HG02571 (cell line): ENCODE measurements around the gene IGSF9.
"Not testable (repeated sequence)": the region's sequence is repeated elsewhere in the genome, so short reads cannot be mapped to it uniquely, and the experiment has no call there.

Experiments used
- ATAC-seq: cut with Tn5 transposase; IDR thresholded peaks from one replicate; pipeline ENCODE4 v1.9.1; 2021; ENCODE audit warnings: mild to moderate bottlenecking, moderate library complexity; ENCODE audit not compliant: unreplicated experiment

The IGSF9 gene

GRCh38 chr1:159922511-159923202 lies 22.8 kb downstream of the IGSF9 start:
- ATAC-seq: no peak

DNA sequence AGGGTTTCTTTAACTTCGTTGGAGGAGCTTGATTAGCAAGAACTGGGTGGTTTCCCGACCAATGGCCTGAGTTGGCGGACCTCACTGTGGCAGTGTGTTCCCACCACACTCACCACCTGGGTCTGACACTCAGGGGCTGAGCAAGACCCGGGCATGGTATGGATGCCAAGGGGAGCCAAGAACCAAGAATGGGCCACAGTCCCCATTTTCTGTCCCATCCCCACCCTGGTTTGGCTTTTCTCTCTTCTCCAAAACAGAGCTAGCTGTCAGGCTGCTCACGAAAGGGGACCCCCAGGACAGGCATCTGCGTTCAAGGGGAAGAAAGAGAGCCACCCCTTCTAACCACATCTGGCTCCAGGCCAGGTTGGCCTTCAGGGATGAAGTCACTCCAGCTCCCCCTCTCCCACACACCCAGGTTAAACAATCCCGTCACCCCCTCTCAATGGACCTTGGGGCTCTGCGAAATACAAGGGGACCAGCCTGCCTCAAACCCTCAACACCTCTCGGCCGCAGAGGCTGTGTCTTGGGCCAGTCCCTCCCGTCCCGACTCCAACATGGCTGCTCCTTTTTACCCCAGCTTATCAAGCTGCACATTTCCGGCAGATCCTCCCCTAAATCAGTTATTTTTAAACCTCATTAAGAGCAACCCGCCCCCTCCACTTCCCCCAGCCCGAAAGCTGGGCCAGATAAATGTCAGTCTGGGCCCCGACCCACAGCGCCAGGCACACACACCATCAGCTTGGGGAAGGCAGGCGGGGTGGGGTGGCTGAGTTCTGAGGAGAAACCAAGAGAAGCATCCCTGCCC lies 23.5 kb downstream of the IGSF9 start:
- no peak for ATAC-seq

DNA sequence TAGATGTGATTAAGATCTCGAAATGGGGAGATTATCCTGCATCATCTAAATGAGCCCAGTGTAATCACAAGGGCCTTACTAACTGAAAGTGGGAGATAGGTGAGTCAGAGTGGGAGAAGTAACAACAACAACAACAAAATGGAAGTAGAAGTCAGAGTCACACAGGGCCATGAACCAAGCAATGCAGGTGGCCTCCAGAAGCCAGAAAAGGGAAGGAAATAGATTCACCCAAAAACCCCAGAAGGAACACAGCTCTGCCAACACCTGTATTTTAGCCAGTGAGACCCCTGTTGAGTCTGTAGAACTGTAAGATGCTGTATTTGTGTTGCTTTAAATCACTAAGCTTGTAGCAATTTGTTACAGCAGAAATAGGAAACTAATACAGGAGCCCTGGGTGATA lies 24.2 kb downstream of the IGSF9 start:
- ATAC-seq: peak; percentile 20

DNA sequence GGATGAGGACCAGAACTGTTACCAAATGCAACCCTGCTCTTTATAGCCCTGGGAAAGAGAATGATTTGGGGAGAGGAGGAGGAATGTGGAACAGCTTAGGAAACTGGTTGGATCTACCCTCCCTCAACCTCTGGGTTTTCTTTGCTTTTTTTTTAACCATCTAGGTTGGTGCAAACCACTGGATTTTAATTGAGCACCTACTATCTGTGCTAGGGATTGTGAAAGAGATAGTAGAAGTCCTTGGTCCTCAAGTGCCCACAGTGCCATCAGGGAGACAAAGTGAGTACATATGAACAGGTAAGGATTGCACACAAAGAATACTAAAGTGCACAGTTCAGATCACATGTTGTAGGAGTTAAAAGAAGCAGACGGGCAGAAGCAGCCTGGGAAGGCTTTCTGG lies 24.8 kb downstream of the IGSF9 start:
- no peak for ATAC-seq

- ATAC-seq: no peak
These were observed 25.2 kb downstream of the IGSF9 start for GRCh38 chr1:159920202-159920601.

DNA sequence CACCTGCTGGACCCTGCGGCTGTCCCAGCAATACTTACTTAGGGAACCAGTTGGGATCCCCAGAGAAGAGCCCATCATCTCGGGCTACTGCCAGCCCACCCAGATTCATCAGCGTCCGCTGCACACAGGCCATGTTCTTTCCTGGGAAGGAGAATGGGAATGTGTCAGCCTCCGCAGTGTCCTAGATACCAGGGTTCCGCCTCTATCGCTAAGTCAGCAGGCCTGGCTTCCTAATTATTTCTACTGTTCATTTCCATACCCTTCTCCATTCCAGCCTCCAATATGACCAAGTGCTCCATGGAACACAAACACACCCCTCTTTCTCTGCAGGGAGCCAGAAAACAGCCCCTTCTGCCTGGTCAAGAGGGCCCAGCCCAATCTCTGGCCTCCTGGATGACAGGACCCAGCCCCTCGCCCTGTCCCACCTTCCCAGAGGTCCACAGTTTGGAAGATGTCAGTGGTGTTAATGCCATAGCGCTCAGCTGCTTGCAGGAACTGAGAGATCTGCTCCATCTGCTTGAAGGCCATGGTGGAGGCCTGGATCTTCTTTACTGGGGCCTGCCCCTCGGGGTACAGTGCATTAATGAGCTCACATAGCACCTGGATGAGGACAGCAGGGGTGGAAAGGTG lies 26.1 kb downstream of the IGSF9 start:
- no peak for ATAC-seq

DNA sequence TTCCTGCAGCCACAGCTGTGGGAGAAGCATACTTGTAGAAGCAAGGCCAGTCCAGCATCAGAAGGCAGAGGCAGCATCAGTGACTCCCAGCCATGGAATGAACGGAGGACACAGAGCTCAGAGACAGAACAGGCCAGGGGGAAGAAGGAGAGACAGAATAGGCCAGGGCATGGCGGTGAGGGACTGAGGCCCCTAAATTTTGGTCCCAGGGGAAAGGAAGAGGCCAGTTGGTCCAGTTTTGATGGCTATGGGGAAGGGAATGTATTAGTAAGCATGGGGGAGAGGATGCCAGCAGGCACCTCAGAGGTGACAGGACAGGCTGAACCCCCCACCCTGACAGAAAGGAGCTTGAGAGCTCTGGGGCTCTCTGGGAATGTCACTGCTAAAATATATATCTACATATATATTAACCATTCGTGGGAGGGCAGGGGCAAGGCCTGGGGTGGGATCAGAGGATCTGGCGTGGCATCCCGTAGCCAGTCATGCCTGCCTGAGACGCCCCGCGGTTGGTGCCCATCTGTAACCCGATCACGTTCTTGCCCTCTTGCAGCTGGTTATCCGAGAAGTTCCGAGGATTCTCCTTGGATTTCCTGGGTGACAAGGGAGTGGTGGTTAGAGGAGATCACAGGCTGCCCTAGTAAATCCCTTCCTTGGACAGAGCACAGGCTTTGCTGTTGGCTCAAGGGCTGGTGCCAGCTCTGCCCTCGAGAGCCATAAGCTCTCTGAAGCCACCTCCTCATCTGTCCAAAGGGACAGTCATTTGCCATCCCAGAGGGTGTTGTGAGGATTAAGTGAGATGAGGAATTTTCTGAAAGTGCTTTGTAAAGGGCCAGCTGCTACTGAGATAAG lies 26.8 kb downstream of the IGSF9 start:
- no peak for ATAC-seq

DNA sequence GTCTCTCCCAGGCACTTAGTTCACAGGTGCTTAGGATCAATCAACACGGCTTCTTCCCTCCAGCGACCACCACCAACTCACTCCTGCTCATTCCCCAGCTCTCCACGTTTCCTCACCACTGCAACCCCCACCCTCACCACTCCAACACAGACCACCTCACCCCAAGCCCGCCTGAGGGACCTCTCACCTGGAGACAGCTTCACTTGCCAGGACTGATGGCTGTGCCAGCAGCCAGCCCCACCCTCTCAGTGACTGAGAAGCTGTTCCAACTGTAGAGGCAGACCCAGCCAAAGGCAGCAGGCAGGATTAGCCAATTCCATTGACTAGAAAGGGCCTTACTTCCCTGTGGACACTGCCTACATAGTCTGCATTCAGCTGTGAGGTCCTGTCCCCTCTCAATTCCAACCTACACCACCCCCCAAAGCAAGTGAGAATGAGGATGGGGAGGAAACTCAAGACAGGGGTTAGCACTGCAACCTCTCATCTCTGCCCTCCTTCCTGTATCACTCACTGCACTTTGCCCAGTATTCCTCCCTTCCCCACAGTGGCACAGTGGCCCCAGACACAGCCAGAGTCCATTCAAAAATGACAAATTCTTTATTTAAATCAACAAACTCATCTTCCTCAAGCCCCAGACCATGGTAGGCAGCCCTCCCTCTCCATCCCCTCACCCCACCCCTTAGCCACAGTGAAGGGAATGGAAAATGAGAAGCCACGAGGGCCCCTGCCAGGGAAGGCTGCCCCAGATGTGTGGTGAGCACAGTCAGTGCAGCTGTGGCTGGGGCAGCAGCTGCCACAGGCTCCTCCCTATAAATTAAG lies 27.7 kb downstream of the IGSF9 start:
- no peak for ATAC-seq

GRCh38 chr1:159916242-159917051 lies 29.0 kb downstream of the IGSF9 start:
- no peak for ATAC-seq

- ATAC-seq: no peak
These were observed 29.7 kb downstream of the IGSF9 start for GRCh38 chr1:159915571-159916241.

GRCh38 chr1:159914252-159915018 lies 31.0 kb downstream of the IGSF9 start:
- ATAC-seq: no peak

DNA sequence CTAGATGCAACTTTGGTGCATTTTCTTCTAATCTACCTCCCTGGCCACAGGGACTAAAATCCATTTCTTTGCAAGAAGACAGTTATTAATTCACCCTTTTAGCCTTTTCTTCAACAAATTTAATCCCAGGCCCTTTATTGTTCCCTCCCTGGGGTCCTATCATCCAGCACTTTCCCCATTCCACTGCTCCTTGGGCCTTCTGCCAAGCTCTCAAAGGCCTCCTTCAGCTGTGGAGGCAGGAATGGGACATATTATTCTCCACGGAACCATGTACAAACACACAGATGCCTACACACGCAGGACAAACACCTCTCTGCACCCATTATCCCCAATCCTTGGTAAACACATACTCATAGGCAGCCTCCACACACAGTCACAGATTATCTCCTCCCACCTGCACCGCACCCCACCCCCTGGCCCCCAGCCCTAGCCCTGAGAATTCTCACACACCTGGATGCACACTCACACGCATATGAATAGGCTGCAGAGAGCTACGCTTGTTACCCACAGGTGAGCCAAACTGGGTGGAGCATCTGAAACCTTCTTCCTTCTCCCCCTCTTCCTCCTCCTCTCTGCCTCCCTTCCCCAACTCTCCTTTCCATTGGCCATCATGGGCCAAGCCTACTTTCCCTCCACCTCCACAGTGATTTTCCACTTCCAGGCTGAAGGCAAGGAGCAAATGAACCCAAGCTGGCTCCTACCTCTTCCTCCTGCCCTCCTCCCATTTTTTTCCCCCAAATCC lies 31.8 kb downstream of the IGSF9 start:
- no peak for ATAC-seq

DNA sequence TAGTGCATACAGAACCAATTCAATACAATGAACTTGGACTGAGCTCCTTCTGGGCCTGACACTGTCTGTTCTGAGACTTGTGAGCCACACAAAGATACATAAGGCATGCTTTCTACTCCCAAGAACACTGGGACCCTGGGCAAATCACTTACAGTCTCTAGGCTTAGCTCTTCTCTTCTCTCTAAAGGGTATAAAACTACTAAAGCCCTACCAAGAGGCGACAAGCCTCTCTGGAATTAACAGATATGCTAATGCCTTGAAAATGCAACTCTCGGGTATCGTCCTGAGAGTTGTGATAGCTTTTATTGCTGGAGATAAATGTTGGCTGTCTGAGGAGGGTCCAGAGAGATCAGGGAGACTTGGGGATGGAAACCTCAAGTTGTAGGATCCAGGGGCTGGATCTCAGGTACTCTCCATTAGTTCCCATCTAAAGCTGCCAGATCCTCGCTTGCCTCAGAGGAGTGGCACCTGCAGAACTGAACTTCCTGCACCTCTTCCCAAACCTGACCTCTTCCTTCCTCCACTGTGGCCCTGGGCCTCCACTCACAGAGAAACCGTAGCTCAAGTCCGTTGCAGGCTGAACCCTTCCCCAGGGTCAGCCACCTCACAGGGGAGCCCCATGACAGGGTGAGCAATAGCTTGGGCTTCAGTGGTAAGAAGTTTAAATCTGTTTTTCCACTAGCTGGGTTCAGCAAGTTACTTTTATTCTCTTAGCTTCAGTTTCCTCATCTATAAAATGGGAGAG lies 33.9 kb downstream of the IGSF9 start:
- ATAC-seq: no peak

- ATAC-seq: no peak
These were observed 37.1 kb downstream of the IGSF9 start for GRCh38 chr1:159908031-159908940.

DNA sequence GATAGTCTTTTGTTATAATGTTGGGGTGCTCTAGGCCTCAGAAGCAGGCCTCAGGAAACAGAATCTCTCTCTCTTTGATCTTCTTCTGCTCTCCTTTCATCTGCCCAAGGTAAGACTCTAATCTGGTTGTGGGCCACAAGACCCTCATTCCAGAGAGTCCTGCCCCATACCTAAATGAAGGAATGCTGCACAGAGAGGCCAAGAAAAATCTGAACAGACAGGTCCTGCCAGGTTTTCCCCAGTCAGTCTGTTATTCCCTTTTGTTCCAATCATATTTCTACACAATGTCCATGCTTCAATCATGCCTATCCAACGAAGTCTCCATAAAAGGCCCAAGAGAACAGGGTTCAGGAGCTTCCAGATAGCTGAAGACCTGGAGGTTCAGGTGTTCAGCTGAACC lies 38.5 kb downstream of the IGSF9 start:
- no peak for ATAC-seq

- ATAC-seq: not testable (repeated sequence)
These were observed 41.4 kb downstream of the IGSF9 start for GRCh38 chr1:159904036-159904435.
